H9 (cell line): ENCODE measurements around the gene PHLDA1. TPM values are rescaled to one million over a fixed set of nuclear protein-coding genes. Genes with fewer than 3 reads are reported as not detected.

Experiments used
- DNase-seq: peaks from one replicate; pipeline ENCODE4 v3.0.0-alpha.2; 2017
- H2AFZ ChIP-seq: one replicate; pipeline ENCODE4 v1.6.1; 2013; ENCODE audit warnings: mild to moderate bottlenecking, low read length, control low read depth, moderate library complexity
- H2AK5ac ChIP-seq: 2 replicates; pipeline ENCODE4 v1.6.1; 2013; ENCODE audit warnings: low read length, control low read depth, mixed read lengths; ENCODE audit not compliant: insufficient read length
- H2BK120ac ChIP-seq: one replicate; pipeline ENCODE4 v1.6.1; 2013; ENCODE audit warnings: low read depth, mild to moderate bottlenecking, low read length, control low read depth, inconsistent platforms; ENCODE audit not compliant: poor library complexity, severe bottlenecking
- H2BK12ac ChIP-seq: 2 replicates; pipeline ENCODE4 v1.6.1; 2013; ENCODE audit warnings: low read length, control low read depth, mixed read lengths, low read depth; ENCODE audit not compliant: insufficient read length
- H2BK15ac ChIP-seq: 2 replicates; pipeline ENCODE4 v1.6.1; 2013; ENCODE audit warnings: low read depth, low read length, control low read depth
- H2BK20ac ChIP-seq: one replicate; pipeline ENCODE4 v1.6.1; 2013; ENCODE audit warnings: low read depth, mild to moderate bottlenecking, low read length, control low read depth, inconsistent platforms; ENCODE audit not compliant: poor library complexity, severe bottlenecking
- H2BK5ac ChIP-seq: 2 replicates; pipeline ENCODE4 v1.6.1; 2013; ENCODE audit warnings: low read length, control low read depth, mixed read lengths; ENCODE audit not compliant: insufficient read length
- H3K14ac ChIP-seq: 2 replicates; pipeline ENCODE4 v1.6.1; 2013; ENCODE audit warnings: low read length, control low read depth; ENCODE audit not compliant: insufficient read depth
- H3K18ac ChIP-seq: 2 replicates; pipeline ENCODE4 v1.6.1; 2013; ENCODE audit warnings: low read depth, mild to moderate bottlenecking, mixed read lengths, low read length, control low read depth; ENCODE audit not compliant: insufficient read length
- H3K23ac ChIP-seq: 2 replicates; pipeline ENCODE4 v1.6.1; 2013; ENCODE audit warnings: low read length, control low read depth, mixed read lengths, low read depth; ENCODE audit not compliant: insufficient read length
- H3K23me2 ChIP-seq: 2 replicates; pipeline ENCODE4 v1.6.1; 2013; ENCODE audit warnings: low read depth, mild to moderate bottlenecking, mixed read lengths, low read length, control low read depth; ENCODE audit not compliant: insufficient read length, poor library complexity, severe bottlenecking
- H3K27ac ChIP-seq: 2 replicates; pipeline ENCODE4 v1.5.1; 2013; ENCODE audit warnings: low read length, control low read depth, mixed read lengths, low read depth; ENCODE audit not compliant: insufficient read length
- H3K27me3 ChIP-seq: 2 replicates; pipeline ENCODE4 v1.6.1; 2013; ENCODE audit warnings: low read length, control low read depth, inconsistent platforms; ENCODE audit not compliant: insufficient read depth
- H3K4ac ChIP-seq: 2 replicates; pipeline ENCODE4 v1.6.1; 2013; ENCODE audit warnings: low read depth, mild to moderate bottlenecking, control low read depth, inconsistent platforms, low read length, moderate library complexity
- H3K4me1 ChIP-seq: 2 replicates; pipeline ENCODE4 v1.6.1; 2013; ENCODE audit warnings: low read length, control low read depth, inconsistent platforms; ENCODE audit not compliant: insufficient read depth
- H3K4me2 ChIP-seq: 2 replicates; pipeline ENCODE4 v1.6.1; 2013; ENCODE audit warnings: low read length, control low read depth, mixed read lengths; ENCODE audit not compliant: insufficient read length, insufficient read depth
- H3K56ac ChIP-seq: 2 replicates; pipeline ENCODE4 v1.6.1; 2013; ENCODE audit warnings: low read depth, mild to moderate bottlenecking, mixed read lengths, low read length, control low read depth; ENCODE audit not compliant: insufficient read length
- H3K79me1 ChIP-seq: 2 replicates; pipeline ENCODE4 v1.6.1; 2013; ENCODE audit warnings: low read depth, mild to moderate bottlenecking, moderate library complexity, low read length, control low read depth, inconsistent platforms; ENCODE audit not compliant: insufficient read depth, poor library complexity, severe bottlenecking
- H3K79me2 ChIP-seq: 2 replicates; pipeline ENCODE4 v1.6.1; 2013; ENCODE audit warnings: low read length, control low read depth, inconsistent platforms; ENCODE audit not compliant: insufficient read depth
- H3K9ac ChIP-seq: 2 replicates; pipeline ENCODE4 v1.6.1; 2013; ENCODE audit warnings: low read length, control low read depth, mixed read lengths; ENCODE audit not compliant: insufficient read length; ENCODE audit errors: extremely low read depth
- H3K9me3 ChIP-seq: one replicate; pipeline ENCODE4 v1.6.1; 2013; ENCODE audit warnings: low read depth, low read length, inconsistent platforms; ENCODE audit not compliant: control insufficient read depth
- H3T11ph ChIP-seq: one replicate; pipeline ENCODE4 v1.6.1; 2013; ENCODE audit warnings: mild to moderate bottlenecking, low read length, control low read depth, inconsistent platforms
- H4K20me1 ChIP-seq: one replicate; pipeline ENCODE4 v1.6.1; 2013; ENCODE audit not compliant: control insufficient read depth, insufficient read length, insufficient read depth
- H4K5ac ChIP-seq: 2 replicates; pipeline ENCODE4 v1.6.1; 2013; ENCODE audit warnings: low read depth, mild to moderate bottlenecking, mixed read lengths, low read length, control low read depth; ENCODE audit not compliant: insufficient read length
- H4K8ac ChIP-seq: replicated peaks from 2 replicates; pipeline ENCODE4 v1.6.1; 2013; ENCODE audit warnings: low read length, control low read depth, mixed read lengths, low read depth; ENCODE audit not compliant: insufficient read length
- H4K91ac ChIP-seq: 2 replicates; pipeline ENCODE4 v1.6.1; 2013; ENCODE audit warnings: low read depth, mild to moderate bottlenecking, moderate library complexity, mixed read lengths, low read length, control low read depth; ENCODE audit not compliant: insufficient read length
- H3K27ac Mint-ChIP-seq, 3 experiments: 2 replicates in 2 of 3; 3 replicates in 1 of 3; pipeline ENCODE4 v1.8.0; 2020 to 2021; ENCODE audit warnings: mixed read lengths in 3 of 3, mild to moderate bottlenecking in 1 of 3, moderate library complexity in 1 of 3
- H3K27me3 Mint-ChIP-seq: 2 replicates; pipeline ENCODE4 v1.8.0; 2021; ENCODE audit warnings: low read depth, mild to moderate bottlenecking, moderate library complexity, mixed read lengths
- H3K36me3 Mint-ChIP-seq, 3 experiments: 2 replicates in 2 of 3; 3 replicates in 1 of 3; pipeline ENCODE4 v1.8.0; 2020 to 2021; ENCODE audit warnings: low read depth in 3 of 3, mixed read lengths in 3 of 3; ENCODE audit not compliant: insufficient read depth in 1 of 3
- H3K4me1 Mint-ChIP-seq, 2 experiments: 2 replicates each; pipeline ENCODE4 v1.8.0; 2020; ENCODE audit warnings: mixed read lengths in 2 of 2
- H3K4me3 Mint-ChIP-seq, 2 experiments: 2 replicates in 1 of 2; 3 replicates in 1 of 2; pipeline ENCODE4 v1.8.0; 2020 to 2021; ENCODE audit warnings: mild to moderate bottlenecking in 2 of 2, mixed read lengths in 2 of 2, moderate library complexity in 1 of 2
- H3K9me3 Mint-ChIP-seq, 2 experiments: 2 replicates in 1 of 2; 3 replicates in 1 of 2; pipeline ENCODE4 v1.8.0; 2020; ENCODE audit warnings: mild to moderate bottlenecking in 2 of 2, mixed read lengths in 2 of 2, moderate library complexity in 1 of 2
- CTCF ChIP-seq: fragments of 200-600 bp; sonication (generic); conservative IDR thresholded peaks from 3 replicates; pipeline ENCODE4 v1.8.0; 2021; ENCODE audit warnings: antibody characterized with exemption, mild to moderate bottlenecking
- WGBS: extraction: QIAGEN DNeasy Blood & Tissue Kit; methylation state at CpG from one replicate; pipeline ENCODE4 v1.1.7; 2013; ENCODE audit warnings: missing lambda C conversion rate, low lambda C conversion rate, mixed read lengths; ENCODE audit not compliant: insufficient read length; ENCODE audit errors: extremely low coverage; 5-methylcytosine and 5-hydroxymethylcytosine counted together
- total RNA-seq: library from RNA; stranded (reverse); gene quantifications from 2 replicates; pipeline ENCODE4 v1.2.1, GENCODE V29; 2021

PHLDA1 gene
- total RNA-seq, 1 experiment from 2014 or later = 106 TPM

GRCh38 chr12:75977952-75978671 is 53.5 kb downstream of the PHLDA1 start:
- H3K9ac ChIP-seq = no peak overlapping the region
- no CpG with 5 or more reads among the region's 5 CpGs for WGBS

More at GRCh38 chr12:75977952-75978671, 53.5 kb downstream of the PHLDA1 start:
- Histone ChIP-seq H4K5ac (no peak overlapping the region), H2AFZ (no peak overlapping the region), H3K27ac (no peak overlapping the region), H3K18ac (no peak overlapping the region), H2BK12ac (no peak overlapping the region), H2AK5ac (no peak overlapping the region), H2BK5ac (no peak overlapping the region), H2BK20ac (no peak overlapping the region), H3K56ac (no peak overlapping the region), H3K9me3 (no peaks in the 10 kb centered on the region), H3K4me1 (peaks cover 12% of the 10 kb centered on the region), H4K91ac (no peak overlapping the region), H3K27me3 (no peaks in the 10 kb centered on the region), H3K79me2 (no peaks in the 10 kb centered on the region), H2BK15ac (no peak overlapping the region), H3K14ac (no peak overlapping the region), H4K8ac (no peak overlapping the region), H3K23me2 (no peaks in the 10 kb centered on the region), H3K79me1 (no peaks in the 10 kb centered on the region), H3K23ac (no peak overlapping the region), H3K4ac (no peak overlapping the region), H3K4me2 (no peak overlapping the region), H4K20me1 (no peaks in the 10 kb centered on the region), H2BK120ac (no peak overlapping the region), H3T11ph (no peak overlapping the region)
- TF ChIP-seq CTCF = no peak
- Mint-ChIP-seq H3K36me3 (no peaks in the 10 kb centered on the region; a peak in 1 of 7 replicates), H3K27me3 (no peaks in the 10 kb centered on the region), H3K9me3 (no peaks in the 10 kb centered on the region), H3K27ac (peak overlapping the region; percentile 2 to 89 (median 20)), H3K4me3 (no peak overlapping the region), H3K4me1 (peaks cover 47 to 48% of the 10 kb centered on the region in 2 experiments)
- no peak for DNase-seq
